D721Med (cell line): ENCODE results near the gene CBX3.

Experiments
- DNase-seq: peaks from one replicate; pipeline ENCODE4 v3.0.0; 2011; ENCODE audit warnings: low spot score; ENCODE audit not compliant: insufficient read length
- FAIRE-seq: peaks from 2 replicates; lab custom pipeline; 2011; peaks lifted over from hg19 to GRCh38; lab: Jason Lieb, UNC
- TF ChIP-seq, protein P1 (sequence below): IDR thresholded peaks from 2 replicates; pipeline ENCODE4 v1.5.1; 2012; ENCODE audit warnings: mild to moderate bottlenecking, control low read depth; ENCODE audit not compliant: insufficient read depth; ENCODE audit errors: missing control alignments

Gene CBX3

DNA sequence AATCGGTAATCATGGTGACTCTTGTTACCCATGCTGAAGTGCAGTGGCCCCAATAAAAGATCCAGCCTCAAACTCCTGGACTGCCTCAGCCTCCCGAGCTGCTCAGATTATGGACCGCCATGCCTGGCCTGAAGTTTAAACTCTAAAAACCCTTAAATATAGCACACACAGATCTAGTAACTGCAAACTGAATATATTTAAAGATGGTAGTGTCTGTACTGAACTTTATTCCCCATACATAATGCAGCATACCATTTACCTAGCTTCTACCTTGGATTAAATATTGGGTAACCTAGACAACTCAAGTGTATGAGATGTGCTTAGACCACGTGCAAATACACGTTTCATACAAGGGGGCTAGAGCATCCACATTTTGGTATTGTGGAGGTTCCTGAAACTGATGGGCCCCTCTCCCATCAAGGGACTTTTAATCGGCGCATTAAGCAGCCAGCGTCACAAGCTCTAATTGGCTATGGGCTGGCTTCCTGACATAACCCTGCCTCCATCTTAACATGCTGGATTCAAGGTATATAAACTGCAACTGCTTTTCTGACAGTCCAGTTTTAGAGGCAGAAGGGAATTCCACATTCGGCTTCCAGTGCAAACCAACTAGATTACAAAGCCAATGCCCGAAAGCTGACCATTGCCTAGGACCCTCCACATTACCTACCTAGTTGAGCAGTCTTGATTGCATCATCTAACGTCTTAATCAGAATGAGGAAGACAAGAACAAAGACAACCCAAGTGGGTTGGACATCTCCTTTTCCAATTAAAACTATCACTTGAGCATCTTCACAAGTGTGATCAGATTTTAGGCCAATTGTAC lies 14.0 kb upstream of the CBX3 start:
- no peak for DNase-seq
- FAIRE-seq = no peak
- TF ChIP-seq, protein P1, sequence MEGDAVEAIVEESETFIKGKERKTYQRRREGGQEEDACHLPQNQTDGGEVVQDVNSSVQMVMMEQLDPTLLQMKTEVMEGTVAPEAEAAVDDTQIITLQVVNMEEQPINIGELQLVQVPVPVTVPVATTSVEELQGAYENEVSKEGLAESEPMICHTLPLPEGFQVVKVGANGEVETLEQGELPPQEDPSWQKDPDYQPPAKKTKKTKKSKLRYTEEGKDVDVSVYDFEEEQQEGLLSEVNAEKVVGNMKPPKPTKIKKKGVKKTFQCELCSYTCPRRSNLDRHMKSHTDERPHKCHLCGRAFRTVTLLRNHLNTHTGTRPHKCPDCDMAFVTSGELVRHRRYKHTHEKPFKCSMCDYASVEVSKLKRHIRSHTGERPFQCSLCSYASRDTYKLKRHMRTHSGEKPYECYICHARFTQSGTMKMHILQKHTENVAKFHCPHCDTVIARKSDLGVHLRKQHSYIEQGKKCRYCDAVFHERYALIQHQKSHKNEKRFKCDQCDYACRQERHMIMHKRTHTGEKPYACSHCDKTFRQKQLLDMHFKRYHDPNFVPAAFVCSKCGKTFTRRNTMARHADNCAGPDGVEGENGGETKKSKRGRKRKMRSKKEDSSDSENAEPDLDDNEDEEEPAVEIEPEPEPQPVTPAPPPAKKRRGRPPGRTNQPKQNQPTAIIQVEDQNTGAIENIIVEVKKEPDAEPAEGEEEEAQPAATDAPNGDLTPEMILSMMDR = no peak

DNA sequence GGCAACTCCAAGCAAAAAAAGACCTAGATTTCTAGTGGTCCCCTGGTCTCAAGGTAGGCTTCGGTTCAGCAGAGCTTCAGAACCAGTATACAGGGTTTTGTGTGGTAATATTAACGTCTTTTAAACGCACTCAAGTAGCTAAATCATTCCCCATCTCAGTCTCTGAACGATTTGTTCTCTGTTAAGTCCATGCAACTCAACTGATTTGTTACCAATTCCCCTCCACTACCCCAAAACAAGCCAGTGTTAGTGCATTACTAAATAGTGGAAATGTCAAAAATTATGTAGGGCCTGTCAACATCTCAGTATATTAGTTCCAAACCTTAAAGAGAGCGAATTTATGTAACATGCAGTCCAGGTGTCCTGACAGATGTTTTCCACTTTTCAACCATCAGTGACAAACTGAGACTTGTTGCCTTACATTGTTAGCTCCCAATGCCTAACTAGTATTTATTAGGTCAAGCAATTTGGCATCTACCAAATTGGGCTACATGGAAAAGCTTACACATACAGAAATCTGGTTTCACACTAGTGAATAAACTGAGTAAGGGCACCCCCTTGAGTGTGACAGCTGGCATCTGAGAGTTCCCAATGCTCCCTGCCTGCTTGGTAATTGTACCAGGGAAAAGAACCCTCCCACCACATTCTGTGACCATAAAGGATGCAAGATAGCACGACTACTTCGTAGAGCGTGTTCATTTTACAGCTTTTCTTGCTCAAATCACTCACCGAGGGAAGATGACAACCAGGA lies 13.2 kb upstream of the CBX3 start:
- TF ChIP-seq, protein P1 = no peak
- FAIRE-seq (no peak), DNase-seq (no peak)

DNA sequence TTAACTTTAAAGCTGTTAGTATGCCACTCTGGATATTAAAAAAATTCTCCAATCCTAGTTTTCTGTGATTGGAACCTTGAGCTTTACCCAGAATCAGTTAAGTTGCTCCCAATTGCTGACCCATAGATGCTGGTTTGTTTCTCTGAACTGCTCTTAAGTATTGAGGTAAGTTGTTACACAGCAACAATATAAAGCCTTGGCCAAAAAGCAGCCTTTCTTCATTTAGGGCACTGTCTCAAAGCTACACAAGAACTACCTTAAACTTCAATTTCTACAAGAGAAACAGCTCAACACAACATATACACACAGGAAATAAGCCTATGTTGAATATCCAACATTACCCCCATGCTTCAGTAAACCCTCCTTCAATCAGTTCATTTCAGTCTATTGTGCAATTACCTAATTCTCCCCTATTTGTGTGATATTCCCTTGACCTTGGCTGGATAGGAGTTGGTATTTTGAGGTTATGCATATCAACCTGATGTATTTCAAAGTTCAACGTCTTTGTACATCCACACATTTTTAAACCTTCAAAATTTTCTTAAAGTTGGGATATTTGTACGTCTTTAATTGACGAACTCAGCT lies 12.5 kb upstream of the CBX3 start:
- FAIRE-seq (no peak), DNase-seq (no peak)
- TF ChIP-seq, protein P1 = no peak

DNA sequence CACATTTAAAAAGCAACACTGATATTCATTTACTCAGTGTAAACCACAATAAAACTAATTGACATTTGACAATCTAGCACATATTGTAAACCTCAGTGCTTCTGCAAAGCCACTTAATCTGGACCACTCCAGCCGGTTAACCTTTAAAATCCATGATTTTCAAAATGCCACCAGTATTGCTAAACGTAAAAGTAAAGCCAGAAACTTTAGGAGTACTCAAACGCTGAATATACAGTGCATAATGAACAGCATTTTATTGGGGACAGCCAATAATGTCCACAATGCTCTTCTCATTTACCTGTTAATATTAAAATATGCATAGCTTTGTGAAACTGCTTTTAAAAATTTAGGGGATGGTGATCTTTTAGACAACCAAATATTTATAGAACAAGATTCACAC lies 11.8 kb upstream of the CBX3 start:
- TF ChIP-seq, protein P1 = no peak
- DNase-seq = no peak
- FAIRE-seq = no peak

DNA sequence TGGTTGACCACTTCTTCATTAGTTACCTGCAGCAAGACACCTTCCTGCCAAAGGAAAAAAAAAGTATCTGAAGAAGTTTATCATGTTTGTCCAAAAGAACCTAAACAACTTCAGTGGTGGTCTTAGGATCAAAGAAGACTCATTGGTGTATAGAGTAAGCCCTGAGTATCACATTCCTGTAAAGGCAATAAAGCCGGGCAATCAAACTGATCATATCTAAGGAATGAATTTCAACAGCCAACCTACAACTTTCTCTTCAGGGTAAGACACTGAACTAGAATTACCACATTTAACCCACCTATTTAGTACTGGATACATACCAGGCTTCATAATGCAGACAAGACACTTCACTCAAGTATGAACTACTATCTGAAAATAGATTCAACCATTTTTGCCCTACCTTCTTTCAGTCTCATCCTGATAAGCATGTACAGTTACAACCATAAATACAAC lies 11.1 kb upstream of the CBX3 start:
- FAIRE-seq = no peak
- TF ChIP-seq, protein P1 = no peak
- DNase-seq = no peak

DNA sequence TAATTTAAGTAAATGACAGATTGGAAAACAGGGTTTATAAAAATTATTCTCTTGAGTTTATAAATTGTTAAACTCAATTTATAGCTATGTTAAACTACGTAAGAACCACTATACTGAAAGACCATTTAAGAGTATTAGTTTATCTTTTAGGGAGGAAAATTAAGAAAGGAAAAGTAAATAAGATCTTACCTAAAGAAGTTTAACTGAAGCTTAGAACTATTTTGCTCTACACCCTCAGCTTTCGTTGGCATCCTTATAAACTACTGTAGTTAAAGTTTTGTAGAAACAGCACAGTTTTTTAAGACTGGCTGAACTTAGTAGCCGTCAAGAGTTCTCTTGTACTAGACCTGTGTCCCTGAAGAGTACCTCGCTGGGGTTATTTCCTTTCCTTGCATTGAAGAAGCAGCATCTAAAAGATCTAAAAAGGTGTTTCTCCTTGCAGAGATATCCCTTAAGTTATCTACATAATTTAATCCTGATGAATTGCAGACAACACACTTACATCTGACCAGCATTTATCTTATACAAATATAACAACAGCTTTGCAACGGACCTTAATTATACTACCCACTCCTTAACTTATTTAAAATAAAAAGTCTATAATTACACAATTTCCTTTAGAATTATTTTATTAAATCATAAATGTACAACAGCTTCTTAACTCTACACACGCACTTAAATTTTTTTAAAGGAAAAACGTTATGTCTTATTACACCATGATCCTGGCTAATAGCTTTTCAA lies 10.1 kb upstream of the CBX3 start:
- no peak for FAIRE-seq

More for the DNA sequence above, 10.1 kb upstream of the CBX3 start:
- no peak for DNase-seq
- TF ChIP-seq, protein P1 = no peak
